Measurements from ENCODE around the gene NTM. TPM values are rescaled to one million over a fixed set of nuclear protein-coding genes. Genes with fewer than 3 reads are reported as not detected.

Gene NTM
- total RNA-seq, 3 donors from 2014 or later, result 0.66 to 9.0 (median 1.0) TPM

DNA sequence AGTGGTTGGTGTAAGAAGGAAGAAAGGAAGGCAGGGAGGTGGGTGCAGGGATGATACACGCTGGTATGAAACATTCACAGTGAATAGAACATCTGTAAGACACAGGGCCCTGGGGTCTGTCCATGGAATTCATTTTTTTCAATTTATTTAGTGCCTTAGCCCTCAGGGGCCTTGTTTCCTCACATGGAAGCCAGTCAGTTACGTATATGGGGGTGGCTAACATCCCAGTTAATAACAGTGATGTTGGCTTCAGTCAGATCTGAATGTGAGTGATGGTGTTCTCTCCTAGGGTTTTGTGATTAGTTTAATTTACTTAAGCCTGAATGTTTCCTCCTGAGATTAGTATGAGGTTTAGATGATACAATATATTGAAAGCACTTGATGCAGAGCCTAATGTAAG is 577.1 kb downstream of the NTM start:
- no peaks in the 10 kb centered on the region for H3K27me3 ChIP-seq
- no peaks in the 10 kb centered on the region for H3K4me1 ChIP-seq
- H3K4me3 ChIP-seq, result no peak overlapping the region
- no peaks in the 10 kb centered on the region for H3K36me3 ChIP-seq
- no peak for DNase-seq (ENCODE audit: low spot score in 2 of 2)
- intact Hi-C loops (cut with DNase I; ENCODE audit: low total_unique reads), result no loop called here
- TF ChIP-seq POLR2AphosphoS5 (IDR thresholded peaks at IDR 0.05) (no peak), POLR2A (IDR thresholded peaks at IDR 0.05) (no peak)
- TF ChIP-seq, protein P1, sequence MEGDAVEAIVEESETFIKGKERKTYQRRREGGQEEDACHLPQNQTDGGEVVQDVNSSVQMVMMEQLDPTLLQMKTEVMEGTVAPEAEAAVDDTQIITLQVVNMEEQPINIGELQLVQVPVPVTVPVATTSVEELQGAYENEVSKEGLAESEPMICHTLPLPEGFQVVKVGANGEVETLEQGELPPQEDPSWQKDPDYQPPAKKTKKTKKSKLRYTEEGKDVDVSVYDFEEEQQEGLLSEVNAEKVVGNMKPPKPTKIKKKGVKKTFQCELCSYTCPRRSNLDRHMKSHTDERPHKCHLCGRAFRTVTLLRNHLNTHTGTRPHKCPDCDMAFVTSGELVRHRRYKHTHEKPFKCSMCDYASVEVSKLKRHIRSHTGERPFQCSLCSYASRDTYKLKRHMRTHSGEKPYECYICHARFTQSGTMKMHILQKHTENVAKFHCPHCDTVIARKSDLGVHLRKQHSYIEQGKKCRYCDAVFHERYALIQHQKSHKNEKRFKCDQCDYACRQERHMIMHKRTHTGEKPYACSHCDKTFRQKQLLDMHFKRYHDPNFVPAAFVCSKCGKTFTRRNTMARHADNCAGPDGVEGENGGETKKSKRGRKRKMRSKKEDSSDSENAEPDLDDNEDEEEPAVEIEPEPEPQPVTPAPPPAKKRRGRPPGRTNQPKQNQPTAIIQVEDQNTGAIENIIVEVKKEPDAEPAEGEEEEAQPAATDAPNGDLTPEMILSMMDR (IDR thresholded peaks at IDR 0.05), result no peak
- no peak overlapping the region for H3K27ac ChIP-seq
- no peaks in the 10 kb centered on the region for H3K9me3 ChIP-seq

DNA sequence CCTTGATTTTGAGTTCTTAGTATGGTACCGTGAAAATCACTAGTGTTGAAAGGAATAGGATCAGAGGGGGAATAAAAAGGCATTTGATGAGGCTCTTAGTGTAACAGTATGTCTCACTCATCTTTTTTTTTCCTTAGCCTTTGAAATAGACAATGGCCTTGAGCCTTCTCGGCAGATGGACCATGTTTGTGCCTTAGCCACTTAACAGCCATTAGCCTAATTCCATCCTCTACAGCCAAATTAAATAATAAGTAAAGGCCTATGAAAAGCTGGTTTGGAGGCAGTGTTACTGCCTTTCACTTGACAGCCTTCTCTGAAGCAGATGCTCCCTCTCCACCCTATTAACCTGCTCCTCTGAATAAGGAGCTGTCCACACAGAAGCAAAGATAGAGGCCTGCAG is 580.7 kb downstream of the NTM start:
- Histone ChIP-seq H3K9me3 (no peaks in the 10 kb centered on the region), H3K36me3 (no peaks in the 10 kb centered on the region), H3K27ac (no peak overlapping the region), H3K4me1 (no peaks in the 10 kb centered on the region), H3K27me3 (no peaks in the 10 kb centered on the region), H3K4me3 (no peak overlapping the region)
- no peak for DNase-seq (ENCODE audit: low spot score in 2 of 2)
- TF ChIP-seq, protein P1 (IDR thresholded peaks at IDR 0.05), result no peak
- TF ChIP-seq POLR2AphosphoS5 (IDR thresholded peaks at IDR 0.05) (no peak), POLR2A (IDR thresholded peaks at IDR 0.05) (no peak)
- intact Hi-C loops (cut with DNase I; ENCODE audit: low total_unique reads), result no loop called here

DNA sequence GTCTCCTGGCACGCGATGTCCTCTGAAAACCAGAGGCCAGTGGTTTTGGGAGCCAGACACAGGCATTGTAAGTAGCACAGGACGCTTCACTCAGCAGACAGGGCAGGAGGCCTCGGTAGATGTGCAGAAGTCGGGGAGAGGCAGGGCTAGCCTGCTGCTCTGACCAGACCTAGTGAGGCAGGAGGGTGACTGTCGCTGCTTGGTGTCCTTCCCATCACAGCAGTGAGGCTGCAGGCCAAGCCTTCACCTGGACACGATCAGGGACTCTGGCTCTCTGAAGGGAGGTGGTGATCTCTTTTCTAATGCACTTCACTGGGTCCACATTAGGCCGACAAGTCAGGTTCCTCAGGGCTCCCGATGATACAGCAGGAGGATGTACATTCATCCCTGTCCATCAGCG is 583.7 kb downstream of the NTM start:
- Histone ChIP-seq H3K27me3 (no peaks in the 10 kb centered on the region), H3K4me1 (no peaks in the 10 kb centered on the region), H3K9me3 (no peaks in the 10 kb centered on the region), H3K36me3 (no peaks in the 10 kb centered on the region), H3K27ac (no peak overlapping the region), H3K4me3 (no peak overlapping the region)
- intact Hi-C loops (cut with DNase I; ENCODE audit: low total_unique reads), result no loop called here
- TF ChIP-seq POLR2A (IDR thresholded peaks at IDR 0.05), result no peak
- TF ChIP-seq POLR2AphosphoS5 (IDR thresholded peaks at IDR 0.05), result no peak
- TF ChIP-seq, protein P1 (IDR thresholded peaks at IDR 0.05), result no peak
- no peak for DNase-seq (ENCODE audit: low spot score in 2 of 2)

DNA sequence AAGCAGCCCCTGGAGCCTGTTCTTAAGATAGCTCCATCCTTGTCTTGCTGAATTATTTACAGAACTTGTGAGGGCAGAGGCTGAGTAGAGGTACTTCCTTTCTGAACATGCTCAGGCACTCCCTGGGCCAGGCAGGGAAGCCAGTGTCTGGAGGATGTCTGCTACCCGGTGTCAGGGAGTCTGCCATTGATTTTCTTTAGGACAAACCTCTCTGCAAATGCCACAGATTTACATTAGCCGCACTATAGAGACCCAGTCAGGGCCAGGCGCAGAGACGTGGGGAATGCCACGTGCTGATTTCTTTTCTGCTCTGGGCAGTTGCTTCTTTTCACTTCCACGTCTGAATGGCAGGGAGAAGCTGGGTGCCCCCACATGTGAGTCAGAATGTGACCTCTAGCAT is 585.5 kb downstream of the NTM start:
- Histone ChIP-seq H3K27me3 (no peaks in the 10 kb centered on the region), H3K4me3 (no peak overlapping the region), H3K36me3 (no peaks in the 10 kb centered on the region), H3K9me3 (no peaks in the 10 kb centered on the region), H3K27ac (no peak overlapping the region), H3K4me1 (no peaks in the 10 kb centered on the region)
- intact Hi-C loops (cut with DNase I; ENCODE audit: low total_unique reads), result no loop called here
- DNase-seq (ENCODE audit: low spot score in 2 of 2), result no peak
- TF ChIP-seq POLR2A (IDR thresholded peaks at IDR 0.05) (no peak), POLR2AphosphoS5 (IDR thresholded peaks at IDR 0.05) (no peak)
- TF ChIP-seq, protein P1 (IDR thresholded peaks at IDR 0.05), result no peak

DNA sequence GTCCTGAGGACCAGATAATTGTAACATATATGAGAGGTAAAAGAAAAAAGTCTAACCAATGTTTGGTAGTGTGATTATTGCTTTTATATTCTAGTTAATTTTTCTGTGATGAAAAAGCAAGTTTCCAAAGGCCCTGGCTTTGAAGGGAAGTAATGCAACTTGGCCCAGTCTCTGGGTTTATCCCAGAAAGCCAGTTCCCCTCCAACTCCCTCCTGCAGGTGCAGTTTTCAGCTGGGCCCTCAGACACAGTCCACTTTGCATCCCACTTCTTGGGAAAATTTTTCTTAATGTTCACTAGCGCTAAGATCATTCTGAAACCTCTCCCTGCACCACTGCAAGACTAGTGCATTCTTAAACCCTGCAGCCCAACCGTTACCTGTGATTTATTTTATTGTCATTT is 586.8 kb downstream of the NTM start:
- Histone ChIP-seq H3K27ac (no peak overlapping the region), H3K4me1 (no peaks in the 10 kb centered on the region), H3K4me3 (no peak overlapping the region), H3K27me3 (no peaks in the 10 kb centered on the region), H3K9me3 (no peaks in the 10 kb centered on the region), H3K36me3 (no peaks in the 10 kb centered on the region)
- DNase-seq (ENCODE audit: low spot score in 2 of 2), result no peak
- TF ChIP-seq, protein P1 (IDR thresholded peaks at IDR 0.05), result no peak
- no peak for TF ChIP-seq POLR2AphosphoS5 (IDR thresholded peaks at IDR 0.05)
- TF ChIP-seq POLR2A (IDR thresholded peaks at IDR 0.05), result no peak
- intact Hi-C loops (cut with DNase I; ENCODE audit: low total_unique reads), result no loop called here

Data from breast epithelium (tissue), 4 donors.